T-helper 17 cell (primary cell): ENCODE measurements around the gene CNOT11. TPM values are rescaled to one million over a fixed set of nuclear protein-coding genes. Genes with fewer than 3 reads are reported as not detected.
"Not testable (repeated sequence)": the region's sequence is repeated elsewhere in the genome, so short reads cannot be mapped to it uniquely, and the experiment has no call there.

Experiments used
- ATAC-seq: fragments of 150-1000 bp; cut with Tn5 transposase; 2 replicates; pipeline ENCODE4 v1.10.0; 2021; ENCODE audit warnings: mild to moderate bottlenecking, moderate library complexity
- DNase-seq, 3 donors: peaks; one replicate each; pipeline versions ENCODE4 v3.0.0 to v3.0.0-alpha.2; 2020 to 2021
- H3K9me3 ChIP-seq: one replicate; pipeline ENCODE4 v1.7.0; 2013; ENCODE audit warnings: low read length, mild to moderate bottlenecking; ENCODE audit not compliant: control insufficient read depth, poor library complexity, severe bottlenecking
- H3K27ac Mint-ChIP-seq: one replicate; pipeline ENCODE4 v1.8.0; 2022; ENCODE audit warnings: mild to moderate bottlenecking, moderate library complexity, mixed read lengths
- H3K27me3 Mint-ChIP-seq: one replicate; pipeline ENCODE4 v1.8.0; 2022; ENCODE audit warnings: mixed read lengths
- H3K36me3 Mint-ChIP-seq: one replicate; pipeline ENCODE4 v1.8.0; 2022; ENCODE audit warnings: low read depth, mixed read lengths
- H3K4me1 Mint-ChIP-seq: one replicate; pipeline ENCODE4 v1.8.0; 2022; ENCODE audit warnings: mild to moderate bottlenecking, mixed read lengths
- H3K4me3 Mint-ChIP-seq: one replicate; pipeline ENCODE4 v1.8.0; 2022; ENCODE audit warnings: mild to moderate bottlenecking, moderate library complexity, mixed read lengths
- total RNA-seq, 4 donors: library from RNA in 2 of 4; stranded (reverse) in 2 of 4; gene quantifications; one replicate each; pipeline ENCODE4 v1.2.3 and lab custom pipeline; 2022 to 2026

CNOT11 gene
- total RNA-seq, 2 donors from 2014 or later, result 48.3 to 48.5 TPM

DNA sequence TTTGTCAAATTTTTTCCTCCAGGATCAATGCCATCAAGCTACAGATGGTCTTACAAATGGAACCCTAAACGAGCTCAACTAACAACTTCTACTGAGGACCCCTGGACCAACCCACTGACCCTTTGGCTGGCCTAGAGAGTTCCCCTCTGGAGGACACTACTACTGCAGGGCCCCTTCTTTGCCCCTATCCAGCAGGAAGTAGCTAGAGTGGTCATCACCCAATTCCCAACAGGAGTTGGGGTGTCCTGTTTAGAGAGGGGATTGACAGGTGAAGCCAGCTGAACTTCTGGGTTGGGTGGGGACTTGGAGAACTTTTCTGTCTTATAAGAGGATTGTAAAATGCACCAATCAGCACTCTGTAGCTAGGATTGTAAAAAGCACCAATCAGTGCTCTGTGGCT is 16.7 kb upstream of the CNOT11 start:
- H3K27ac Mint-ChIP-seq, H3K36me3 Mint-ChIP-seq, DNase-seq, H3K4me3 Mint-ChIP-seq, H3K27me3 Mint-ChIP-seq, H3K9me3 ChIP-seq, H3K4me1 Mint-ChIP-seq, ATAC-seq: not testable (repeated sequence)

DNA sequence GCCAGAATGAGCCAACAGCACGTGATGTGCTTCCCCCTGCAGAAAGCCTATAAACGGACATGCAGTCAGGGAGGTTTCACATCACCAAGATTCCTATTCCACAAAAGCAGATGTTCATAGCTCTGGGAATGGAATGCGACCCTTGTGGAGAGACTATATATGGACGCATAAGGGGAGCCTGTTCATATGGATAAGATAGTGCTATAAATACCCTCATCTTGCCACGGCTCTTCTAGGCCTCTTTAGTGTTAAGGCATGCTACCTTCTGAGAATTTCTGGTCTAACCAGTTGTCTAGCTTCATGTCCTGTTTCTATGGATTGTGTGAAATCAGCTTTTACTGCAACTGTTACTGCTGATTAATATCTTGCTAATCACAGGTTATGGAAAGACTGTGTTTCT is 14.7 kb upstream of the CNOT11 start:
- H3K9me3 ChIP-seq, H3K4me3 Mint-ChIP-seq, H3K27me3 Mint-ChIP-seq, H3K36me3 Mint-ChIP-seq, ATAC-seq, H3K27ac Mint-ChIP-seq, DNase-seq: not testable (repeated sequence)
- peaks cover 13% of the 10 kb centered on the region for H3K4me1 Mint-ChIP-seq

DNA sequence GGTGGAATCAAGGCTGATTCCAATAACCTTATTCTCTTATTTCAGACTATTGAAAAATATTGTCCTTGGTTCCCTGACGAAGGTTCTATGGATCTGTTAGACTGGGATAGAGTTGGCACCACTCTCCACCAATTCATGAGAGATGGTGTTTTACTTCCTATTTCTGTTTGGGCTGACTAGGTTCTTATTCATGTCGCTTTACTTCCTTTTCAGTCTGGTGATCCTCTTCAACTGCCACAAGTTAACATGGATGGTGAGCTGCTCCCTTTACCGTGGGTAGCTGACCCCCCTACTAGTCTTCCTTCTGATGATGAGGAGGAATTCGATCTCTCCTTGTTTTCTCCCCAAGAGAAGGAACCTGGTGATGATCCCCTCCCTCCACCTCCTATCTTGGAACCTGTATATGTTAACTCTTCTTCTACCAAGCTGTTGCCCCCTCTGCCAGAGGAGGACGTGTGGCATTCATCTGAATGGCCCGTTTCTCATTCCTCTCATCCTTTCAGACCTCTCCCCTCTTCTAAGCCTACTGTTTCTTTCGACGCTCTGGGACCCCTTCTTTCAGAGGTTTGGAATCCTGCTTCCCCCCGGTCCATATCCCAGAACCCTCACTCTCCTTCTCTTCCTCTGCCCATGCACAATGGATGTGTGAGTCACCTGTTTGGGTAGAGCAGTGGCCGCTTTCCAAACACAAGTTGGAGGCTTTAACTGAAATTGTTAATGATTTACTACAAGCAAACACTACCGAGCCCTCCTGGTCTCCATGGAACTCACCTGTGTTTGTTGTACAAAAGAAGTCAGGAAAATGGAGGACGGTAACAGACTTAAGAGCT is 13.5 kb upstream of the CNOT11 start:
- H3K27ac Mint-ChIP-seq, result no peak overlapping the region
- H3K4me1 Mint-ChIP-seq, result peaks cover 13% of the 10 kb centered on the region
- H3K4me3 Mint-ChIP-seq, result no peak overlapping the region

DNA sequence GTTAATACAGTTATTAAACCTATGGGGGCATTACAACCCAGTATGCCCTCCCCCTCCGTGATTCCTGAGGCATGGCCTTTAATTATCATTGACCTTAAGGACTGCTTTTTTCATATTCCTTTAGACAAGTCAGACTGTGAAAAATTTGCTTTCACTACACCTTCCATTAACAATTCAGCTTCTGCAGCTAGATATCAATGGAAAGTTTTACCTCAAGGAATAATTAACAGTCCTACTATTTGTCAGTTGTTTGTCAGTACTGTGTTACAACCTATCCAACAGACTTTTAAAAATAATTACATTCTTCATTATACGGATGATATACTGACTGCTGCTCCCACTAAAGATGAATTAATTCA is 12.9 kb upstream of the CNOT11 start:
- not testable (repeated sequence) for ATAC-seq, H3K4me3 Mint-ChIP-seq, H3K36me3 Mint-ChIP-seq, DNase-seq, H3K9me3 ChIP-seq, H3K27ac Mint-ChIP-seq, H3K27me3 Mint-ChIP-seq
- peaks cover 13% of the 10 kb centered on the region for H3K4me1 Mint-ChIP-seq

More for the DNA sequence above, 13.5 kb upstream of the CNOT11 start:
- Mint-ChIP-seq H3K36me3 (peaks cover 2% of the 10 kb centered on the region), H3K27me3 (no peaks in the 10 kb centered on the region)
- H3K9me3 ChIP-seq, result no peaks in the 10 kb centered on the region
- no peak for ATAC-seq
- no peak for DNase-seq

DNA sequence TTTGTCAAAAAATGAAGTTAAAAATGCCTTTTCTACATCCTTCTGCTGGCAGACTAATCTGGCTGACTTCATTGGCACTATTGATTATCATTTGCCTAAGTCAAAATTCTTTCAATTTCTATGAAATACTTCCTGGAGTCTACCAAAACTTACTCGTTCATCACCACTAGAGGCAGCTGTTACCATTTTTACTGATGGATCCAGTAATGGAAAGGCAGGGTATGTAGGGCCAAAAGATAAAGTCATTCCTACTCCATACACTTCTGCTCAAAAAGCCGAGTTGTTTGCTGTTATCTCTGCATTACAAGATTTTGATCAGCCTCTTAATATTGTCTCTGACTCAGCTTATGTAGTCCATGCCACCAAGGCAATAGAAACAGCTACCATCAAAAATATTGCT is 12.0 kb upstream of the CNOT11 start:
- not testable (repeated sequence) for H3K36me3 Mint-ChIP-seq, H3K9me3 ChIP-seq, DNase-seq, H3K4me3 Mint-ChIP-seq, ATAC-seq, H3K27me3 Mint-ChIP-seq
- Mint-ChIP-seq H3K27ac (peak overlapping the region; percentile 1), H3K4me1 (peaks cover 13% of the 10 kb centered on the region)

DNA sequence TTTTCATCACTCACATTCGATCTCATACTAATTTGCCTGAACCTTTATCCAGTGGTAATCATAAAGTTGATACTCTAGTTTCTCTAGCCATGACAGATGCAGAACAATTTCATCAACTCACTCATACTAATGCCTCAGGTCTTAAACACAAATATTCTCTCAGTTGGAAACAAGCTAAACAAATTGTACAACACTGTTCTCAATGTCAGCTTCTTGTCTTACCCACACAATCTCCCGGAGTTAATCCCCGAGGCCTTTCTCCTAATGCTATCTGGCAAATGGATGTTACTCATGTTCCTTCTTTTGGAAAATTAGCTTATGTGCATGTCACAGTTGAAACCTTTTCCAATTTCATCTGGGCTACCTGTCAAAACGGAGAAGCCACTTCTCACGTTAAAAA is 11.5 kb upstream of the CNOT11 start:
- H3K4me3 Mint-ChIP-seq, result no peak overlapping the region
- no peak for ATAC-seq
- peak overlapping the region; percentile 1 for H3K27ac Mint-ChIP-seq
- H3K4me1 Mint-ChIP-seq, result peaks cover 13% of the 10 kb centered on the region
- H3K36me3 Mint-ChIP-seq, result peaks cover 2% of the 10 kb centered on the region
- H3K9me3 ChIP-seq, result no peaks in the 10 kb centered on the region
- no peak for DNase-seq
- no peaks in the 10 kb centered on the region for H3K27me3 Mint-ChIP-seq

DNA sequence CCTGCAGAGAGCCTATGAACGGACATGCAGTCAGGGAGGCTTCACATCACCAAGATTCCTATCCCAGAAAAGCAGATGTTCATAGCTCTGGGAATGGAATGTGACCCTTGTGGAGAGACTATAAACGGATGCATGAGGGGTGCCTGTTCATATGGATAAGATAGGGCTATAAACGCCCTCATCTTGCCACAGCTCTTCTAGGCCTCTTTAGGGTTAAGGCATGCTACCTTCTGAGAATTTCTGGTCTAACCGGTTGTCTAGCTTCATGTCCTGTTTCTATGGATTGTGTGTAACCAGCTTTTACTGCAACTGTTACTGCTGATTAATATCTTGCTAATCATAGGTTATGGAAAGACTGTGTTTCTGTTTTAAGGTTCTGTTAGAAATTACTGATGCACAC is 8.3 kb upstream of the CNOT11 start:
- H3K9me3 ChIP-seq, H3K4me1 Mint-ChIP-seq, H3K4me3 Mint-ChIP-seq, H3K36me3 Mint-ChIP-seq, H3K27ac Mint-ChIP-seq, DNase-seq, ATAC-seq, H3K27me3 Mint-ChIP-seq: not testable (repeated sequence)

DNA sequence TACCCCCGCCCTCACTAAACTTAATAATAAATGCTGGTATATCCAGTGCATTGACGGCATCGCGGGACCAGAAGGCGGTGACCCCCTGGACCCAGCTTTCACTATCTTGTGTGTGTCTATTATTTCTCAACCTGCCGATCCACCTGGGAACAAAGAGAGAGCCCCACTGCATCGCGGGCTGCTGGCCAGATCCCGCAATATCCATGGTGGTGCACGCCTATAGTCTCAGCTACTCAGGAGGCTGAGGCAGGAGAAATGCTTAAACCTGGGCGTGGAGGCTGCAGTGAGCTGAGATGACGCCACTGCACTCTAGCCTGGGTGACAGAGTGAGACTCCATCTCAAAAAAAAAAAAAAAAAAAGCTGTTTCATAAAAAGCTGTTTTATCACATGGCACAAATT is 7.8 kb upstream of the CNOT11 start:
- H3K27ac Mint-ChIP-seq, H3K4me3 Mint-ChIP-seq, H3K36me3 Mint-ChIP-seq, ATAC-seq, DNase-seq, H3K4me1 Mint-ChIP-seq, H3K9me3 ChIP-seq, H3K27me3 Mint-ChIP-seq: not testable (repeated sequence)

DNA sequence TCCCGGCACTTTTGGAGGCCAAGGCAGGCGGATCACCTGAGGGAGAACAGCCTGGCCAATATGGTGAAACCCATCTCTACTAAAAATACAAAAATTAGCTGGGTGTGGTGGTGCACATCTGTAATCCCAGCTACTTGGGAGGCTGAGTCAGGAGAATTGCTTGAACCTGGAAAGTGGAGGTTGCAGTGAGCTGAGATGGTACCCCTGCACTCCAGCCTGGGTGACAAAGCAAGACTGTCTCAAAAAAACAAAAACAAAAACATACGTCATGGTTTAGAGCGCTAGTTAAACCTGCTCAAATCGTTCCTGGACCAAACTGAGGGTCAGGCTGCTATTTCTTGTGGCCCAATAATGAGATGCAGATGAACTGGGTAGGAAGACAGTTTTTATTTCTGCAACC is 7.2 kb upstream of the CNOT11 start:
- not testable (repeated sequence) for H3K27ac Mint-ChIP-seq, H3K4me3 Mint-ChIP-seq, H3K4me1 Mint-ChIP-seq, H3K36me3 Mint-ChIP-seq, H3K27me3 Mint-ChIP-seq, H3K9me3 ChIP-seq, ATAC-seq, DNase-seq

DNA sequence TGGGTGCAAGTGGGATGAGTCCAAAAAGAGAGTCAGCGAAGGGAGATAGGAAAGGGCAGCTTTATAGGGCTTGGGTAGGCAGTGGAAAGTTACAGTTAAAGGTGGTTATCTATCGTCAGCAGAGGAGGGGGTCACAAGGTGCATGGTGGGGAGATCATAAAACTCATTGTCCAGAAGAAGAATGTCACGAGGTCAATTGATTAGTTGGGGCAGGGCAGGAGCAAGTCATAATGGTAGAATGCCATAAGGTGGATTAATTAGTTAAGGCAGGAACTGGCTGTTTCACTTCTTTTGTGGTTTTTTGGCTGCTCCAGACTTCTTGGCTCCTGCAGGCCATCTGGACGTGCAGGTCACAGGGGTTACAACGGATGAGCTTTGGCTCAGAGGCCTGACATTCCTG is 3.9 kb upstream of the CNOT11 start:
- H3K4me1 Mint-ChIP-seq, result peaks cover 10% of the 10 kb centered on the region
- H3K9me3 ChIP-seq, DNase-seq, ATAC-seq, H3K27me3 Mint-ChIP-seq, H3K27ac Mint-ChIP-seq, H3K4me3 Mint-ChIP-seq, H3K36me3 Mint-ChIP-seq: not testable (repeated sequence)

DNA sequence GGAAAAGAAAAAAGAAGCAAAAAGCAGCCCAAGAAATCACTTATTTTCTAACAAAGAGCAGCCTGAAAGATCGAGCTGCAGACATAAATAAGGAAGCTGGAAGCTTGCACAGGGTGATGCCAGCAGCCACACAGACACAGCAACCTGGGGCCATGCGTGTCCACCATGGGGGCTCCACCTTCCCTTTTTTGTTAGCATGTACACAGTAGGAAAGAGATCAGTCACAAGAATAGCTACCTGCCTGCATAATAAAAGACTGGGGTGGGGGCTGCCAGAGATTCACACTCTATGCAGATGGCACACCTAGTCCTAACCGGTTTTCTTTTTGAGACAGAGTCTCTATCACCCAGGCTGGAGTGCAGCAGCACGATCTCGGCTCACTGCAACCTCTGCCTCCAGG is 2.9 kb upstream of the CNOT11 start:
- Mint-ChIP-seq H3K4me3 (no peak overlapping the region), H3K27me3 (no peaks in the 10 kb centered on the region), H3K27ac (no peak overlapping the region), H3K36me3 (no peaks in the 10 kb centered on the region), H3K4me1 (peaks cover 18% of the 10 kb centered on the region)
- H3K9me3 ChIP-seq, result no peaks in the 10 kb centered on the region
- DNase-seq (no peak), ATAC-seq (no peak)

DNA sequence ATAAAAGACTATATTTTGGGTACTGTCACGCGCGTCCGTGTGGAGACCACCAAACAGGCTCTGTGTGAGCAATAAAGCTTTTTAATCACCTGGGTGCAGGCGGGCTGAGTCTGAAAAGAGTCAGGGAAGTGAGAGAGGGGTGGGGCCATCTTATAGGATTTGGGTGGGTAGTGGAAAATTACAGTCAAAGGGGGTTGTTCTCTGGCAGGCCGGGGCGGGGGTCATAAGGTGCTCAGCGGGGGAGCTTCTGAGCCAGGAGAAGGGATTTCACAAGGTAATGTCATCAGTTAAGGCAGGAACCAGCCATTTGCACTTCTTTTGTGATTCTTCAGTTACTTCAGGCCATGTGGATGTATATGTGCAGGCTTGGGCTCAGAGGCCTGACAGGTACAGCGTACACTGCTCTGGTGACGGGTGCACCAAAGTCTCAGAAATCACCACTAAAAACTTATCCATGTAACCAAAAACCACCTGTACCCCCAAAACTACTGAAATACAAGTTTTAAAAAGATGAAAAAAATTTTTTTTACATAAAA is 1.4 kb upstream of the CNOT11 start:
- peak overlapping the region; percentile 43 for H3K27ac Mint-ChIP-seq
- DNase-seq, H3K27me3 Mint-ChIP-seq, H3K36me3 Mint-ChIP-seq, ATAC-seq, H3K9me3 ChIP-seq, H3K4me3 Mint-ChIP-seq: not testable (repeated sequence)
- peaks cover 28% of the 10 kb centered on the region for H3K4me1 Mint-ChIP-seq

DNA sequence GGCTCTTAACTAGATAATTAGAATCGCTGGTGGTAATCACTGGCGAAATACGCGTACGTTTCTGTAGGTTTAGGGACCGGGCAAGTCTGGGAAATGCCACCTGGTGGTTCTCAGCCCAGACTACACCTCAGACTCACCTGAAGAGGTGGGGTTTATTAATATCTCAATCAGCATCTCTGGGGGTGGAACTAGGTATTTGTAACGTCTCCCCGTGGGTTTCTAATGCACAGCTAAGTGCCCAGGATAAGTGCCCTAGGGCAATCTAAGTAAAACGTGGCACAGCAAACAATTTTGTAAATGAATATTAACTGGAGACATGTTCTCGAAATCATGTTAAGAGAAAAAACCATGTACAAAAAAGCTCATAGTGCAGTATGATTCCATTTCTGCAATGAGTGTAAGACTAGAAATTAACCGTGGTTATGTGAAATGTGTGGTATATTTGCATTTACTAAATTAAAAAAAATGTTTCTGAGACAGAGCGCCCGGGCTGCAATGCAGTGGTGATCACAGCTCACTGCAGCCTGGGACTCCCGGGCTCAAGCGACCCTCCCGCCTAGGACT is 760 bp upstream of the CNOT11 start:
- Mint-ChIP-seq H3K4me1 (peaks cover 34% of the 10 kb centered on the region), H3K27ac (peak overlapping the region; percentile 97), H3K36me3 (peaks cover 3% of the 10 kb centered on the region), H3K27me3 (no peaks in the 10 kb centered on the region), H3K4me3 (peak overlapping the region; percentile 100)
- no peaks in the 10 kb centered on the region for H3K9me3 ChIP-seq
- ATAC-seq, result peak; percentile 29
- peak in 2 of 3 donors; percentile 10 to 12 for DNase-seq
